HG03432 (cell line): Measurements from ENCODE around the gene IER5.
A peak's percentile ranks its signal among the peaks of the same experiment; 100 is the strongest.
"Not testable (repeated sequence)": the region's sequence is repeated elsewhere in the genome, so short reads cannot be mapped to it uniquely, and the experiment has no call there.

Source experiments
- ATAC-seq: cut with Tn5 transposase; IDR thresholded peaks from one replicate; pipeline ENCODE4 v1.9.1; 2021; ENCODE audit warnings: mild to moderate bottlenecking, moderate library complexity; ENCODE audit not compliant: unreplicated experiment

IER5 gene

DNA sequence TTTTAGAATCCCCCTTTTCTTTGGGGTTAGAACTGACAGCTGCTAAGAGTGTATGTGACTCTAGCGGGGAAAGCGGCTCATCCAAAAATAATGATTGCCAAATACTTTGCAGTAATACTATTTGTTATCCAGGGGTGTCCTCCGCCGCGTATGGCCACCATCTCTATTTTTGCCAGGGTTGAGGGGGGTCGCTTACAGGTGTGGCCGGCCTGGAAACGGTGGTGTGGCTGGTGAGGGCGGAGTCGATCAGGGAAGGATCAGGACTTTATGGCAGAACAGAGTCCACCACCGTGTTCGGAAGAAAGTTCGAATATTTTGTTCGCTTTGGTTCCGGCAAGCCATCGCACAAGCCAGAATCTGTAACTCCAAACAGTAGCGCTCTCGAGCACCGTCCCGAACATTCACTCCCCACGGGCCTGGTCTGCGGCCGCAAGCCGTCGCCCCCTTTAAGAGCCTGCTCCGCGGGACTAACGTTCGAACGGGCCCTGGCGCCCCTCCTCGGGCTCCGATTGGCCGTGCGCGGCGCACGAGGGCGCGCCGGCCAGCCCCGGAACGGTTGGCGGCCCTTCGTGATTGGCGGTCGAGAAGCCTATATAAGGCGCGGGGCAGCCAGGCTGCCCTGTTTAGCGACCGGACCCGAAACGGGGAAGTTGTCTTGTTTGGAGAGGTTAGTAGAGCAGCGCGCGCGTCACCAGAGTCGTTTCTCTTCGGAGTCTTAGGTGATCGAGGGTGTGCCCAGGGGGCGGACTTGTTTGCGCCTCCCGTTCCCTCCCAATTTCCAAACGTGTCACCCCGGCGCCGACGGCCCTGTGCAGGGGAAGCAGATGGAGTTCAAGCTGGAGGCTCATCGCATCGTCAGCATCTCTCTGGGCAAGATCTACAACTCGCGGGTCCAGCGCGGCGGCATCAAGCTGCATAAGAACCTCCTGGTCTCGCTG lies at the start of gene IER5:
IER5 (plus strand) TSS at position 622 of the 938 bp plus-strand sequence; CDS start at position 825, 203 bp downstream.
- peak; percentile 78 for ATAC-seq

DNA sequence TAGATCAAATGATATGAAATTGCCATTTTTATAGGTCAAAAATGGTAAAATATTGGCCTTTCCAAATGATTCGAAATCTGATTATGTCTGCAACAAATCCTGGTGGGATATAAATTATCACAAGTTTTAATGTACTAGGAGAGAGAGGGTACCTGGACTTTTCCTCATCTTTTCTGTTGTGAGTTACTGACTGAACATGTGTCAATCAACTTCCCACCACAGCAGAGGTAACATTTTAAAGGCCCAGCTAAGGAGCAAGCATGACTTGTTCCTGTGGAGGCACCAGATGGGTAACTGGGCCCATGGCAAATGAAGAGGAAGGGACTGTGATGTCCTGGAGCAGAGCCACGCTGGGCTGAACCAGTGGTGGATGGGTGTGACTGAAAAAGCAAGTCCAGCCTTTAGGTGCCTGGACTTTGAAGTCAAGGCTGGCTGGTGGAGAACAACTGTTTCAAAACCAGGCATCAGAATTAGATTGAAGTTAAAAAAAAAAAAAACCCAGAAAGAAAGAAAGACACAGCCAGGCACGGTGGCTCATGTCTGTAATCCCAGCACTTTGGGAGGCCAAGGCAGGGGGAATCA lies 48.1 kb upstream of the IER5 start:
- ATAC-seq: no peak

DNA sequence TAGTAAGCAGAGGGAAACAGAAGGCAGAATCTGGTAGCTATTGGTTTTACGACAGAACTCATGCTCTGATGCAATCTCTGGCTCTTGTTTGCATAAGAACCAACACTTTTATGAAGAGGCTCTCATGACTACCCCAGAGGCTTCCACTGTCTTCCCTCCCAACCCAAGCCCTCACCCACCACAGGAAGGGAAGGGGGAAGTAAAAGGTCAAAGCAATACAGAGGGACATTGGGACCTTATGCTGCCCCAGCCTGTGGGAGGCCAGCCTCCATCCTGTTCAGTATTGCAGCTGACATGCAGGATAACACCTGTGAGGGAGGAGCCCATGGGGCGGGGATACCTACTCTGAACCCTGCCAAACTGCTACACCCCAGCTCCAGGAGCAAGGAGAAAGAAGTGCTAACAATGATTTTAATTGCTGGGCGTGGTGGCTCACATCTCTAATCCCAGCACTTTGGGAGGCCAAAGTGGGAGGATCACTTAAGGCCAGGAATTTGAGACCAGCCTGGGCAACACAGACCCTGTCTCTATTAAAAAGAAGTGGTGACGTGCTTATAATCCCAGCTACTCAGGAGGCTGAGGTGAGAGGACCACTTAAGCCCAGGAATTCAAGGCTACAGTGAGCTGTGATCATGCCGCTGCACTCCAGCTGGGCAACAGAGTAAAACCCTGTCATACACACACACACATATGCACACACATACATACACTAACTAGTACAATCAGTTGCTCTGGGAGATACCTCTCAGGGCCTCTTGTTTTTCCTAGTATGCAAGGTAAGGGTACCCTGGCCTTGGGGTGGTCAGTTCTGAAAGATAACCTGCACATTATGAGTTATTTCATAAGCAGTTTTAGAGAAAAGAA lies 45.2 kb upstream of the IER5 start:
- no peak for ATAC-seq

DNA sequence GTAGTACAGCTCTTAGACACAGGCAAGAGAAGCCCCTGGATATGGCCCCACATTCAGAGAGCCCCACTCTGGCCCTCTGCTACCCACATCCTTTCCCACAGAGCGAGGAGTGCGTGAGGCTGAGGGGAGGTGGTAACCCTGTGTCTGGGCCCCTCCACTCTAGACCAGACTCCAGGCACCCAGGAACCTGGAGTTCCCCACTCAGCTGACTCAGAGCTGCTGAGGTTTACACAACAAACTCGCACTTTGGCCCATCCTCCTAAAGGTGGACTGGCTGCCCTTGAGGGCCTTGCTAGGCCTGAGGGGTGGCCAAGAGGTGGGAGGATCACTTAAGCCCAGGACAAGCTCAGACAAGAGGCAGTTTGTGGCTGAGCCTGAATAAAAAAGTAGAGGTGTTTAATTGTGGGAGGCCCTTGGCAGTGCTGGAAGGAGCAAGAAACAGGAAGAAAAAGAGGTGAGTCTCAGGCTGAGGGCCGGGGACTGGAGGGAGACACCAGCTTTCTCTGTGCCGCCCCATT lies 44.0 kb upstream of the IER5 start:
- ATAC-seq: peak; percentile 93

DNA sequence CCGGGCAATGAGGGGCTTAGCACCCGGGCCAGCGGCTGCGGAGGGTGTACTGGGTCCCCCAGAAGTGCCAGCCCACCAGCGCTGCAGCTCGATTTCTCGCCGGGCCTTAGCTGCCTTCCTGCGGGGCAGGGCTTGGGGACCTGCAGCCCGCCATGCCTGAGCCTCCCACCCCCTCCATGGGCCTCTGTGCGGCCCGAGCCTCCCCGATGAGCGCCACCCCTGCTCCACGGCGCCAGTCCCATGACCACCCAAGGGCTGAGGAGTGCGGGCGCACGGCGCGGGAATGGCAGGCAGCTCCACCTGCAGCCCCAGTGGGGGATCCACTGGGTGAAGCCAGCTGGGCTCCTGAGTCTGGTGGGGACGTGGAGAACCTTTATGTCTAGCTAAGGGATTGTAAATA lies 42.6 kb upstream of the IER5 start:
- ATAC-seq: not testable (repeated sequence)

DNA sequence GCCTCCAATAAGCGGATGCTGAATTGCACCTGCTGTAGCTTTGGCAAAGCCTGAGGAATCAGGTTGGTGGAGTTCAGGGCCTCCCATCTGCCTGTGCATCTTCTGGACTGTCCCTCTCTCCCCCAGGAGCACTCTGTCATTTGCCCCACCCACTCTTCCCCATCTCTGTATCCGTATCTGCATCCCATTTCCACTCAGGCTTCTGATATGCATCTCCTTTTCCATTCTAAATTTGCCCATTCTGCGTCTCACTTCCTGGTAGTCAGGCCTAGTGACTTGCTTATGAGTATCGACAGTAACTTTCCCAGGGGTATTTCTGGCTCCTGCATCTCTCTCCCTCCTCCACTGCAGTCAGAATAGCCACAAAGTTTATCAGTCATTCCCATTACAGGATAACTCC lies 39.1 kb upstream of the IER5 start:
- ATAC-seq: no peak

DNA sequence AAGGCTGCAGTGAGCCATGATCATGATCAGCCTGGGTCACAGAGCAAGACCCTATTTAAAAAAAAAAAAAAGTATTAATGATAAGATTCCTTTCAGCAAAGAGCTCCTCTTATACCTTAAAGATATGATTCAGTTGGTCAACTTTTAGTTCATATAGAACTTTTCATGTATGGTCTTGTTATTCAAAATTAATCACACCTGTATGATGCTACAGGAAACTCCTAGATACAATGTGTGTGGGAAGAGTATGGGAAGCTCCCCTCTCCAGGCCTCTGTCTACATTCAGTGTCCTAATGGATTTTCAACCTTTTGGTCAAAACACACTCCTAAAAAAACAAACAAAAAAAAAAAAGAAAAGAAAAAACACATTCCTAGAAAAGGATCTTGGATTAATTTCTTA lies 37.6 kb upstream of the IER5 start:
- ATAC-seq: no peak

DNA sequence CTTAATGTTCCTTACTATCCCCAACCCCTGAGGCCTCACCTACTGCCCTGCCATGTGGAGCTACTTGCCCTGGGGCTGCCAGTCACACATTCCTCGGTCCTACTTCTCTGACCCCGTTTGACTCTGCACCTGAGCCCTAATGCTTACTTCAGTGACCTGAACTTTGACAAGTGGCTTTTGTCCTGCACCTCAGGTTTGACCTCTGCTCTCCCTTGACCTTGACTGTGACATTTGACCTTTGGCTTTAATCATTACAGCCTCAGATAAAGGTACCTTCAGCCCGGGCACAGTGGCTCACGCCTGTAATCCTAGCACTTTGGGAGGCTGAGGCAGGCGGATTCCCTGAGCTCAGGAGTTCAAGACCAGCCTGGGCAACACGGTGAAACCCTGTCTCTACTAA lies 31.9 kb upstream of the IER5 start:
- no peak for ATAC-seq

DNA sequence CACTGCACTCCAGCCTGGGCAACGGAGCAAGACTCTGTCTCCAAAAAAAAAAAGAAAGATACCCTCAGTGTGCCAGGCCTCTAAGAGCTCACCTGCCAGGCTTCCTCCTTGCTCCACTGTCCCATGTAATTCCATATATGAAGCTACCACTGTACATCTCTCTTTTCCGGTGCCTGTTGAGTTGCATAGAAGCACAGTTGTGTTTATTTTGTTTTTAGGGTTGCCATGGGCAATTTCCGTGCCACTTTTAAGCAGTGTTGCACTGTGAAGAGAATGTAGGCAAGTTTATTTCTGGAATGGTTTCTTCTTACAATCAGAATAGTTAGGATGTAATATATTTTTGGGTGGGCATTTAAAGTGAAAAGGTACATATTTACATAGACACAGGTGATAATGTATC lies 31.4 kb upstream of the IER5 start:
- ATAC-seq: no peak

DNA sequence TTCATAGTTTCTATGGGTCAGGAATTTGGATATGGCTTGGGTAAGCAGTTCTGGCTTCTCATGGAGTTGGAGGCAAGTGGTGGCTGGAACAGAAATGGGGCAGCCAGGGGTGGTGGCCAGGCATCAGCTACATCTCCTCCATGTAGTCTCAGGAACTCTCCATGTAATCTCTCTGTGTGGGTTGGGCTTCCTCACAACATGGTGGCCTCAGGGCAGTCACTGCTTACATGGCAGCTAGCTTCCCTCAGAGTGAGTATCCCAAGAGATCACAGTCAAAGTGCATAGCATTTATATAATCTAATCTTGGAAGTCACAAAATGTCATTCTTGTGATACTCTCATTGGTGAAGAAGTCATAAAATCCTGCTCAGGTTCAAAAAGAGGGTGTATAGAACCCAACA lies 29.1 kb upstream of the IER5 start:
- no peak for ATAC-seq

DNA sequence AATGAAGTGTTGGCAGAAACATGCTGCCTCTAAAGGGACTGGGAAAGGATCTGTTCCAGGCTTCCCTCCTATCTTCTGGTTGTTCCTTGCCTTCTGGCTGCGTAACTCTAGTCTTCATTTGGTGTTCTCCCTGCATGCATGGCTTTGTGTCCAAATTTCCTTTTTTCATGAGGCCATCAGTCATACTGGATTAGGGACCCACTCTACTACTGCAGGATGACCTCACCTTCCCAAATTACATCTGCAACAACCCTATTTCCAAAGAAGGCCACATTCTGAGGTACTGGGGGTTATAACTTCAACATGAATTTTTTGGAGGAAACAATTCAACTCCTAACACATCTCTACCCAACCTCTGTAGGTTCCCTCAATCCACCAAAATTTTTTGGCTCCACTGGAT lies 28.4 kb upstream of the IER5 start:
- ATAC-seq: no peak

DNA sequence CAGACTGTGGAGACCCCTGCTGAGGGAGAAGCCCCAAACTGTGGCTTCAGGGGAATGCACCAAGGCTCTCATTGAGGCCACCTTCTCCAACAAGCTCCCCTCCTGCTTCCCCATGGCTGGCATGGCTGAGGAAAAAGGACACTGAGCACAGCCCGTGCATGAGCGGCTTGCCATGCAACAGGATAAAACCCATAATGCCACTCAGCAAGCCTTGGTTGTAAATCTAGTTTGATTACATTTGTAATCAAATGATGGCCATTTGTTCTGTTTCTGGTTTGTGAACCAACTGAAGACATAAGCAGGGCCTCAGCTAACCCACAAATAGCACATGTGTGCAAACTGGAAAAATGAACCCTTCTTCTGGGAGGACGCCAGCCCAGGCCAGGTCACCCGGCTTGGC lies 27.6 kb upstream of the IER5 start:
- not testable (repeated sequence) for ATAC-seq

DNA sequence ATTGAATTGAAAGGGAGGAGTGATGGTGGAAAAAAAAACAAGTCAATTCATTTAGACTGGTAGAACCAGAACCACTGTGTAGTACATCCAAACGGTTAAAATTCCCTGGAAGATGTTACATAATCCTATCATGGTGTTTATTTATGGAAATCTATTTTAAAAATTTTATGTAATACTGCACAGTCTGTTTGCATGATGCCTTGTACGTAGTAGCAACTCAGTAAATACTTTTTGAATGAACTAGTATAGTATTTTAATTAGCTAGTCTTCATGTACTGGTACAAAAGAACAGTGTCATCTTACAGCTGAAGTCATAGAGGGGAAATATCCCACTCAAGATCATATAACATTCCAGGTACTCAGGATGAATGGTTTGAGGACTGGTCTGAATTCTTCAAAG lies 27.0 kb upstream of the IER5 start:
- ATAC-seq: no peak

DNA sequence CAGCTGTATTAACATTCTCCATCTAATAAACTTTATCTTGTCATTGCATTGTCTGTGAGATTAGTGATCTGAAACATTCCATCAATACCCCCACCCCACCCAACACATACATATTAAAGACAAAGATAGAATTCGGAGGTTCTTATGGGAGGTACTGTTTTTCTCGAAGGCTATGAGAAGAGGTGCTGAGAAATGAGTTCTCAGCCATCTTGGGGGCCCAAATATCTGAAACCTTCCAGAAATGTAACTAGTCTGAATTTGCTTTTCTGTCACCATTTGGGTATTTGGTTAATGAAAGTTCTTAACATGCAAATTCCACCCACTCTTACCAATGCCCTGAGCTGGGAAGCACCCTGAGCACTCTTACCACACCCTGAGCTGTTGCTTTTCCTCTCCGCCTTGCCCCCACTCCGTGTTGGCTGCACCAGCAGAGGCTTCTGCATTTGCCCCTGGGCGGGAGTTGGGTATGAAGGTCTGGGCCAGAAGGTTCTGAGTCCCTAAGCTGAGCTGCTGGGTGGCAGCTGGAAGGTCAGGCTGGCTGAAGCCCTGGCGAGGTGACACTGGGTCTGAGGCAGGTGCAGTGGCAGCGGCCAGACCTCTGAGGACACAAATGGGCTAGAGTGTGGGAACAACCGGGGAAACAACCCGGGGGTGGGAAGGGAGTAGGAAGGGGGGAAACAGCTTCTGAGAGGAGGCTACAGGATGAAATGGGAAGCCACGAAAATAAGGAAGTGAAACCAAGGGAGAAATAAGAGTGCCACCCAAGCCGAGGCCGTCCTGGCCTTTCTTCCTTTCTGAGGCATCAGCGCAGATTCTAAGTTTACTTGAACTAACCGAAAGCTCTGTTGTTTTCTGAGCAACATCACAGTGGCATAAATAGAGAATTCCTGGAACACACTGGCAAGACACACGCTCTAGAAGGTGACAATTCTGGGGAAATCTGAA lies 26.3 kb upstream of the IER5 start:
- peak; percentile 85 for ATAC-seq

DNA sequence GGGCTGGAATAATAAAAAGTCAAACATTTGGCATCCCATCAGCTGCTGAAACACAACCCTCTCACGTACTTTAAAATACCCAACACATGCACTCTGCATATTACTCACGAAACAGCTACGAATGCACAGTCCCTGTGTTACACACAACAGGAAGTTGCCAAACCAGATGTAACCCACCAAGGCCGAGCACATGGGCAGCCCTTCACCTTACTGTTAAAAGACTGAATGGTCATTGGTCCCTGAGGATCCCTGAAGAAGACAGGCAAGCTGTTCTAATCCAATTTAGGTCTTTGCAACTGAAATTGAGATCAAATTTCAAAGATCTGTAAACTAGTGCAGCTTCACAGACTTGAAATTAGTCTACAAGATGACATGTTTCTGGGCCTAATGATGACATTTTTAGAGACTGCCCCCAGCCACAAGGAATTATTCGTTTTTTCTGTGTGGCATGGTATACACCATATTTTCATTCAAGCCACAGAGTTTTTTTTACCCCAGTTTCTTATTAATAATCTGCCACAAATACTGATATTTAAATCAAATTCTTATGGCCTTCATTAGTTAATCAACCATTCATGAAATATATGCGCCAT lies 25.6 kb upstream of the IER5 start:
- ATAC-seq: peak; percentile 79

DNA sequence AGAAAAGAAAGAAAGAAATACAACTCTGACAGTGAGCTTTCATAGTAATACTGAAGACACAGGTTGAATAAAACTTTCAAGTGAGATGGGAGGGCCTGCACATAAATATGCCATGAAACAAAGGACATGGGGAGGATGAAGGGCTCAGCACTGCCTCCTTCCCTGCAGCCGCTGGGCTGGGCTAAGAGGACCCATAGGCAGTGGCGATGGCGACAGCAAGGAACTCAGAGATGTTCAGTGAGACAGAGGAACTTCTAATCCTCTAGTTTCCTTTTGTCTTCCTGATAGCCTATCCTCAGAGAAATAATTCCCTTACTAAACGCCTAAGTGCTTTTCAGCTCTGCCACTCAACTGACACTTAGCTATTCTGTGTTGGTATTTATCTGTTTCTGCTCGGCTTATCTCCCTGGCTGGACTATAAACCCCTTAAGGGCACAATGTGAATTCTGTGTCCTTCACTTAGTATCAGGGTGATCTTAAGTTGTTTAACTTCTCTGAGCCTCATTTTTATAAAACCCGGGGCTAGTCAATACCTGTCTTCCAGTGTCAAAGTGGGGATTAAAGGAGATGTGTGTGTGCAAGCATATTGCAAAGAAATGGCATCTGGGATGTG lies 24.4 kb upstream of the IER5 start:
- no peak for ATAC-seq

DNA sequence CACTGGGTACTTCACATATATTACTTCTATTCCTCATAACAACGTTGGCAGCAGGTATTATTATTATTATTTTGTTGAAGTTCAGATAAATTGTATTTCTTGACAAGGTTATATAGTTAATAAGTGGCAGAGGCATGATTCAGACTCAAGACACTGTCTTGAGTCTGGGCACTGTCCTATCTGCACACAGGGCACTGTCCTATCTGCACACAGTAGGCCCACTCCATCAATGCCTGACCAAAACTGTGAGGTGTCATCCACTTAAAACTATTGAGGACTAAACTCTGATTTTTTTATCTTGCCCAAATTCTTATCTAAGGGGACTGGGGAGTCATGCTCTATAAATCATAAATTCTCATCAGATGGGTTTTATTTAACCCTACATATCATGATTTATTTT lies 23.8 kb upstream of the IER5 start:
- no peak for ATAC-seq

DNA sequence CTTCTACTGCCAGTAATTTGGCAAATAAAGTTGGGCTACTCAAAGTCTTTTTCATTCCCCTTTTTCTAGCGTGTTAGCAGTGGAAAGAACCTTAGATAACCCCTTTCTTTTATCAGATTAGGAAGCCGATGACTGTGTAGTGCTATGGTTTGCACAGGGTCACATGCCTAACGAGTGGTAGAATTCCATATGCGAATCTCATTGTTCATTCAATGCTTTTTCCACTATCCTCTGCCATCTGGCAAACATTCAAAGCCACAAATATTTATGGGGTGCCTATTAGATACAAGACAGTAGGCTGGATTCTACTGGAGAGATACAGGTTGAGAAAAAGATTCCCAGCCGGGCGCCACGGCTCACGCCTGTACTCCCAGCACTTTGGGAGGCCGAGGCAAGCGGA lies 14.9 kb upstream of the IER5 start:
- no peak for ATAC-seq

DNA sequence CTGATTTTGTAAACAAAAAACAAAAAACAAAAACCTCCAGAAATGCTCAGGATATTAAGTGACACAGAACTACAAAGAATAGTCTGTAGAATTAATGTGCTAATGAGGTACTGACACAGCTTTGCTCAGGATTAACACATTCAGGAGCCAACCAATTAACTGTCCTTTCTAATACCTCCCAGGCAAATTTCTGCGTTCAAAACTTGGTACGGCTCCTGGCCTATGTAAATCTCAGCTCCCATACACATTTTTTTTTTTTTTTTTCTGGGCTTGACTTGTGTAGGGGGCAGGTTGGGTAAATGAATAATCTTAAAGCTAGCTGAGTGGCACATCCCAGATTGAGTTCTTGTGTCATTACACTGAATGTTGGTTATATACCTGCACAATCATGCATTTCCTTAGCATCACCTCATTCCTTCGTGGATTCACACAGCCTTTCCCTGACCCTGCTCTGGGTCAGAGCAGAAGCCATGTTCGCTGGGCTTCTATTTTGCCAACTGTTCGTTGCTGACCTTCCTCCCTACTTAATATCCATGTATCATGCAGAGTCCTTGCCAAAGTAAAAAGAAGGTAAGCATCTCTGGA lies 12.6 kb upstream of the IER5 start:
- ATAC-seq: no peak
